Measurements from ENCODE around the gene MTARC2.

DNA sequence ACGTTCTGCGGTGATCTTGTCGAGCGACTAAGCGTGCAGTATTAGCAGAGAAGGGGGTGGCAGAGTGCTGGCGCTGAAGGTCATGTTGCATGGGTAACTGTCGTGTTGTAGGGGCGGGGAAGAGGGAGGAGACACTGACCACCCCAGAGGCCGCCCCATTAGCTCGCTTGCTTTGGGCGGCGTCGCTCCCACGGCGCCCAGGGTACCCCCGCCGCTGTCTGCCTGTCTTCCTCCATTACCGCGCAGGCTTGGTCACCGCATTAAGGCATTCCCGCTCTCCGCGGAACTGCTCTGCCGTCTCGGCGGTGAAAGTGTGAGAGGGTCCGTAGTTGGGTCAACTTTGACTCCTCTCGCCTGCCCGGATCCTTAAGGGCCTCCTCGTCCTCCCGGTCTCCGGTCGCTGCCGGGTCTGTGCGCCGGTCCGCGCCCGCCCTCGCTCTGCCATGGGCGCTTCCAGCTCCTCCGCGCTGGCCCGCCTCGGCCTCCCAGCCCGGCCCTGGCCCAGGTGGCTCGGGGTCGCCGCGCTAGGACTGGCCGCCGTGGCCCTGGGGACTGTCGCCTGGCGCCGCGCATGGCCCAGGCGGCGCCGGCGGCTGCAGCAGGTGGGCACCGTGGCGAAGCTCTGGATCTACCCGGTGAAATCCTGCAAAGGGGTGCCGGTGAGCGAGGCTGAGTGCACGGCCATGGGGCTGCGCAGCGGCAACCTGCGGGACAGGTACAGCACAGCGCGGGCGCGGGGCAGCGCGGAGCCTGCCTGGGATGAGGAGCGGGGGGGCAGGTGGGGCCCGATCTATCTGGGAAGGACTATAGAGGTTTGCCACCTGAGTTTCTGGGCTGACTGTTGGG is at the start of gene MTARC2:
- peak; percentile 76; the same call in 1 of the 2 replicates for TF ChIP-seq POLR2A (IDR thresholded peaks at IDR 0.05; ENCODE audit: low read depth, low read length)
- peak; percentile 80 for TF ChIP-seq POLR2AphosphoS5 (IDR thresholded peaks at IDR 0.05; ENCODE audit: low read depth, low read length)
